HG02798 (cell line): Measurements from ENCODE around the gene CDKN1B.
"Not testable (repeated sequence)": the region's sequence is repeated elsewhere in the genome, so short reads cannot be mapped to it uniquely, and the experiment has no call there.

Experiments
- ATAC-seq: cut with Tn5 transposase; IDR thresholded peaks from one replicate; pipeline ENCODE4 v1.9.1; 2021; ENCODE audit warnings: mild to moderate bottlenecking; ENCODE audit not compliant: unreplicated experiment, poor library complexity

The CDKN1B gene

GRCh38 chr12:12723149-12723680 lies 6.0 kb downstream of the CDKN1B start:
- no peak for ATAC-seq

DNA sequence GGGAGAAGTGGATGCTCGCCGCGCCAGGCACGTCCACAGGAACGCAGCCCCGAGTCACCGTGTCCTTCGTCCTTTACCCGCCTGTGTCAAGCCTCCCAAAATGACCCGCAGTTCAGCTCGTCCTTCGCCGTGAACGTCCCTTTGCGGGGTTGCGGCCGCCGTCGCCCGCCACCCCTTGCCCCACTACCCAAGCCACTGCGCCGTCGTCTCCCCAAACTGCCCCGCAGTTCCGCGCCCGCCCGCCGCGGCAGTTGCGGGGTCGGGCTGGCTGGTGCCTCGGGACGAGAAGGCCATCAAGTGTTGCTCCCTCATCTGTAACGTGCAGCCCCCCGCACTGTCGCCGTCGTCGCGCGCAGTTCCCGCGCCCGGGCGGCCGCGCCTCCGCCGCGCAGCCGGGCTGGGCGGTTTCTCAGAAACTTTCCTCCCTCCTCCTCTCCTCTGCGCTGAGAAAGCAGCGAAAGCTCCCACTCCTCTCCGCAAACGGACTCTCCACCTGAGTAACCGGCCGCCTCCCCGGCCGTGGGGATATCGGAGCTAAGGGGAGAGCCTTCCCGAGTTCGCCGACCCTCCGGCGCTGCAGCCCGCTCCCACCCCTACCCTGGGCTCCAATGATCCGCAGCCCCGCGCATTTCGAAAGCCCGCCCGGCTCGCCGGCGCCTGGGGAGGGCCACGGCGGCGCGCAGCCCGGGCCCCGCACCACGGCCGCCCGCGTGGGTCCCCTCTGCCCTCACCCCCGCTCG lies 6.7 kb downstream of the CDKN1B start:
- ATAC-seq, result no peak

DNA sequence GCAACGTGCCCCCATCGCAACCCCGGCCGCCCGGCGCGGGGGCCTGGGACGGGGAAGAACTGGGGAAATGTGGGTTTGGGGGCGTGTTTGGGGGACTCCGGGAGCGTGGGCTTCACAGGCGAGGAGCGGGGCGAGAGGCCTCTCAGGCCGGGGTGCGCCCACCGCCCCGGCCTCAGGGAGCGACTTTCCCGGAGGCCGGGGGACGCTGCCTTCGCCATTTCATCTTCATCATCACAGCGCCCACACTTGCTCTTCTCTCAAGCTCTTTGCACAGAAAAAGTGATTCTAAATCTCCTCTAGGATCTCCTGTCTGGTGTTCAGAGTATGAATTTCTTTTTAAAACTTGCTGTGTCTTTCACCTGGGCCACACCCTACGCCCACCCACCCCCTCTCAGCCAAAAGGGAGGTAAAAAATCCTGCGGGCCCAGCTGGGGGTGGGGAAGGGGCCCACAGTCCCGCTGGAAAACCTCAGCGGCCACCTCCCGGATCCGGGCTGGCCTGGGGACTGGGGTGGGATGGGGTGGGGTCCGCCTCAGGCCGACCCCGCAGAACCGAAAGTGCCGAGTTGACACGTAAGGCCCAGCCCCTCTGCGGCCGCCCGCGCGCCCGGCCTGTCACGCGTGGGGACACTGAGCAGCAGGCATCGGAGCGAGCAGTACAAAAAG lies 7.4 kb downstream of the CDKN1B start:
- peak; percentile 18 for ATAC-seq

DNA sequence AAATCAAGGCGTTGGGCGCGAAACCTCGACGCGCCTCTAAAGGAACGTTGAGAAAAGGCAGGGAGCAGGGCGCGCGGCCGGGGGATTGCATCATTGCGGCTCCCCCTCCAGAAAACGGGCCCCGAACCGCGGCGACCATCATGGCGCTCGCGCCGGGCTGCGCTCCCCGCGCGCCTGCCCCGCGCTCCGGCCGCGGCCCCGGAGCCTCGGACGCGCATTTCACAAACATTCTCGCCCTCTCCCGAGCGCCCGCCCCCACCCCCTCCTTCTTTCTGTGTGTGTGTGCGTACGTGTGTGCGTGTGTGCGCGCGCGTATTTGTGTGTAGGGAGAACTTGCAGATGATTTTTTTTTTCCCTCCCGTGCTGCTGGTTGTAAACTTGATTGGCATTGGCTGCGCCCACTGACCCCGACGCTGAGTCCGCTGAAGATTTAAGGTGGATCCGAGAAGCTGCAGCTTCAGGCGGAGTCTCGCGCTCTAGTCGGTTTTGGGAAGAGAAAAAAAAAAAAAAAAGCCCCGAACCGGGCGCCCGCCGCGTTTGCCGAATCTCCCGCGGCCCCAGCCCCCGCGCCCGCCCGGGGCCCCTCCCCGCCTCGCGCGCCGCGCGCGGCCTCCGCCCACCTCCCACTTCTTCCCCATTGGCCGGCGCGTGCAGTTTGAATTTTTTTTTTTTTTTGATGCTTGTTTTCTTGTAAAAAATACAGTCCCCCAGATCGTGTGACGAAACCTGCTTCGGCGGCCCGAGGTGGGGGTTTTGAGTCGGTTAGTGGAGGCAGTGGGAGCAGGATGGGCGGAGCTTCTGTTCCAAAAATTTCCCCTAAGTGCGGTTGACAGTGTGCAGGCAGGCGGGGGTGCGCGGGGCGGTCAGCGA lies 8.2 kb downstream of the CDKN1B start:
- peak; percentile 72 for ATAC-seq

DNA sequence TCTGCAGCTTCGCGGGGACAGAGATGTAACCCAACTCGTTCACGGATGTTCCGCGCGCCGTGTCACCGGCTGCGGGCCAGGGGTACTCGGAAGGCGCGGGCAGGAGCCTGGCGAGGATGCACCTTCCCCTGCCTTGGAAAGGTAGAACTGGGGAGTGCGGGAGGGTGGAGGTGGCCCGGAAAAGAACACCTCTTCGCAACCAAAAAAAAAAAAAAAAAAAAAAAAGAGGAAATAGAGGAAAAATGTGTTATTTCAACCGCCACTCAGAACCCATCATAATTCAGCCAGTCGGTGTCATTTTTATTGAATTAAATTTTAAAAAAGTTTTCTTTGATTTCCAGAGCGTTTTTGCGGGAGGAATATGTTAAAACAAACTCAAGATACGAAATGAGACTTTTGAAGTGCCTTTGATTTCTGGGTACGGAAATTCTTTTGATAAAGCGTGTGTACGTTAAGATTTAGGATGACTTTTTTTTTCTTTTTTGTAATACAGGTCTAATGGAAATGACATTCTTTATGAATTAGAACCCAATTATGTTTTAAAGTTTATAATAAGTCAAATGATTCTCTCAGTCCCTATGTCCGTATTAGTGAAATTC lies 8.9 kb downstream of the CDKN1B start:
- no peak for ATAC-seq

DNA sequence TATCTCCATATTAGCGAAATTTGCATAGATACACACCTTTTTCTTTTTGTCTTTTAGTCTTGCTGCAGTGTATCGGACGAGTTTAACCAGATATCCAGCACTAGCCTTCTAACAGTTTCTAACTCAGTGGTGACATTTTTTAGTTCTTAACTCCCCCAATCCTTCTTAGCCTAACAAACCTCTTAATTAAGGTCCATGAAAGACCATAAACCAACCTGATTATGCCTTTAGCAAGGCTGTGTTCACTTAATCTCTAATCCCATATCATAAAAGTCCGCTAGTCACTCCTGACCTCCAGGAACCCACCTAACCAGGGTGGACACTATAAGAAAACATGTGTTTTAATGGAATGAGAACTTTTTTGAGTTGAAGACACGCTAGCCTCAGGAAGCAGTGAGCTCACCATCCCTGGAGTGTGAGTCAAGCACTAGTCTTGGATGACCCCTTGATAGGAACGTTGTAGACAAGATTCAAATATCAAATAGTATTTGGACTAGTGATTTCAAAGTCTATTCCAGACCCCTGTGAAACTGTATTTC lies 9.5 kb downstream of the CDKN1B start:
- ATAC-seq, result no peak

- ATAC-seq, result no peak
Measured at GRCh38 chr12:12731178-12731577, 14.0 kb downstream of the CDKN1B start.

DNA sequence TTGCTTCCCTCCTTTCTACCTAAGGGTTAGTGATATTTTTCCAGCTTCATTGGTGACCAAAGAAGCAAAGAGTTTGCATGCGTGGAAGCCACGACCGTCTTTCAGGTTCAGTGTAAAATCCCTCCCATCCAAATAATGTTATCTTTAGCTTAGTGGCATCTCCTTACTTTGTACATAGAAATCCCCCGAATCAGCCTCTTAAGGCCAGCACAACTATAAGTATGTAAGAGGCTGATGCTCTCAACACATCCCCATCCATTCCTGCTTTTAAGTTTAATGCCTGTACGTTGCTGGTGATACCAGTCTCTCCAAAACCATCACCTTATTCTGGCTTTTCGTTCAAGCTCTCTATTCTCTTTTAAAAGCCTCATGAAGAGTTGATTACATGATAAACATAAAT lies 14.6 kb downstream of the CDKN1B start:
- ATAC-seq, result no peak

GRCh38 chr12:12733118-12733517 lies 15.9 kb downstream of the CDKN1B start:
- ATAC-seq, result no peak

- ATAC-seq, result no peak
Measured at GRCh38 chr12:12734054-12734453, 16.9 kb downstream of the CDKN1B start.

DNA sequence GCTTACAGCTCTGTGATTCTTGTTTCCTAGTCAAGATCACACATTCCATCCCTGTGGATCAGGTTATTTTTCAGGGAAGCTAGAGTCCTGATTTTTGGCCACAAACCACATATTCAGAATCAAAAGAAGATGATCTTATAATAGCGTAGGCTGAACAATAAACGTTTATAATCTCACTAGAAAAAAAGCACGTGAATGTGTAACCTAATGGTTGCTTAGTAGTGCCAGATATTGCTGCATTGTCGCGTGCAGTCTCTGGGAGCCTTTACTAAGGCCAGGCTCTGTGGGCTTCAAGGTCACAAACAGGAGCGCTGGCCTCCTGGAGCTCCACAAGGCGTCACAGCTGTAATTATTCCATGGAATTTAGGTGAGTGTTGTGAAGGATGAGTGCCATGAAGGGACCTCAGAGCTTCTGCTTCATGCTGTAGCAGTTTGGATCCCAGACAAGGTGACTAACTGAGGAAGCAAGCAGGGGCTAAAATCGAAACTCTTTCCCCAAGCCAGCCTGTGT lies 17.4 kb downstream of the CDKN1B start:
- ATAC-seq, result no peak

- no peak for ATAC-seq
Measured at GRCh38 chr12:12735301-12735700, 18.1 kb downstream of the CDKN1B start.

DNA sequence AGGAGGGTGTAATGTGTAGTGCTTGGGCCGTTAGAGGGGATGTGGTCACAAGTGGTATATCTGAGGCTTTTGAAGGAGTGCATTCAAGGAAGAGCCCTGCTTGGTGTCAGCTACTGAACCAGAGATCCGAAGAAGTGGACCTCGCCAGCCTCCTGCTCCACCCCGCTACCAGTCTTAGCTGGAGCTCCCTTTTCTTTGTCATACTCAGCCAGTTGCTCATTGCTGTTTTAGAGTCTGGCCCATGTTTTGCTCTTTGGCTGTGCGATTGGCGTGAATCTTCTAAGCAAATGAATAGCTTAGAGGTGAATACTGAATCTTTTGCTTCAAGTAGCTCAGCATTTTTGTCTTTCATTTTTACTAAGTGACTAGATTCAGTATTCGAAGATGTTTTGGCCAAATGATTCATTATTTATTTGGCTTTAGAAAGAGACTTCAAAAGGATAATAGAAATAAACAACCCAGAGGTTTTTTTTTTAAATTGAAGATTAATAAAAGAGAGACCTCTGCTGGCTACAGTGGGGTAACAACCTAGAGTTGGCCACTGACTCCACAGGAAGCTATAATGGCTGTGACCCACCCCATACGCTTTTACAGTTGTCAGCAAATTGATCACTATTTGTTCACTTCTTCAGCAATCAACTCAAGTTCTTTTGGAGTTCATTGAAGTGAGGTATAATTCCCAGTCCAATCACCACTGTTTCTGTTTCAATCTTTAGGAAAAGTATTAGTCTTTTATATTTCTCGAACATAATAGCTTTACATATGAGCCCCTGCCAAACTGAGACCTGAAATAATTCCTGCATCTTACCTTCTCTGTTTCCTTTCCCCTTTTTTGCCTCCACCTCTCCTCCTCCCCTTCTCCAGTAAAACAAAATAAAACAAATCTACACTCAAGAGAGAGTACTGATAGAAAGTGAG lies 19.9 kb downstream of the CDKN1B start:
- peak; percentile 77 for ATAC-seq

DNA sequence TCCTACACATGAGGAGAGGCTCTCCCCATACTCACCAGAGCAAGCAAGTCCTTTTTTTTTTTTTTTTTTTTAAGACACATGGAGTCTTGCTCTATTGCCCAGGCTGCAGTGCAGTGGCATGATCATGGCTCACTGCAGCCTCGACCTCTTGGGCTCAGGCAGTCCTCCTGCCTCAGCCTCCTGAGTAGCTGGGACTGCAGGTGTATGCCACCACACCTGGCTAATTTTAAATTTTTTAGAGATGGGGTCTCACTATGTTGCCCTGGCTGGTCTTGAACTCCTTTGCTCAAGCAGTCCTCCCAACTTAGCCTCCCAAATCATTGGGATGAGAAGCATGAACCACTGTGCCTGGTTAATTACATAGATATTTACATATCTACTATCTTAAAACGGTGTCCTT lies 21.0 kb downstream of the CDKN1B start:
- ATAC-seq, result not testable (repeated sequence)

GRCh38 chr12:12741660-12742059 lies 24.5 kb downstream of the CDKN1B start:
- no peak for ATAC-seq

DNA sequence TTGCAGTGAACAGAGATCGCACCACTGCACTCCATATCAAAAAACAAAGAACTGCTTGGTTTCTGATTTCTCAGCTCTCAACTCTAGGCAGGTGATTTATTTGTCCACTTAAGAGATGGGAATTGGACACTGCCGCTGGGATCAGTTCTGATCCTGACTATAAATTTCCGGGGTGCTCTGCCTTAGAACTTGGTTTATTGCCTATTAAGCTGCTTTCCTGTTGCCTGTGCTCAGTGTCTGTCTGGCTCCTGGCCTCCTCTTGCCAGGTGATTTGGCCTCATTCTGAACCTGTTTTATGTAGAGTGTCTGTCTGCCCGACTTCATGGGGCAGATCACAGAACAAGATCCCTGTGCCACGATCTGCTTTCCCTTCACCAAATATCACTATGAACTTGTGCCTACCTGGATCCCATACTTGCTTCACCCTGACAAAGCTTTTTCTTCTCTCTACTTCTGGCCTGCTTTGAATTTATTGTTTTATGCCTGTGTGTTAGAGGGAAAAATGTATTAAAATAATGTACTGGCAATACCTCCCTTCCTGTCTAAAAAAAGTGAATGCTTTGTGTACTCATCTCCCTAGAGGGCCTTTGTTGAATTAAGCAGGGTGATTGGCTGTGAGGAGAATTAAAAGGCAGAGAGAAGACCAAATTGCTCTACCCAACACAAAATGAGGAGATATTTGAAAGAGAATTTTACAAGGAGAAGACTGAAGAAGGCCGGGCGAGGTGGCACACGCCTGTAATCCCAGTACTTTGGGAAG lies 27.6 kb downstream of the CDKN1B start:
- no peak for ATAC-seq

DNA sequence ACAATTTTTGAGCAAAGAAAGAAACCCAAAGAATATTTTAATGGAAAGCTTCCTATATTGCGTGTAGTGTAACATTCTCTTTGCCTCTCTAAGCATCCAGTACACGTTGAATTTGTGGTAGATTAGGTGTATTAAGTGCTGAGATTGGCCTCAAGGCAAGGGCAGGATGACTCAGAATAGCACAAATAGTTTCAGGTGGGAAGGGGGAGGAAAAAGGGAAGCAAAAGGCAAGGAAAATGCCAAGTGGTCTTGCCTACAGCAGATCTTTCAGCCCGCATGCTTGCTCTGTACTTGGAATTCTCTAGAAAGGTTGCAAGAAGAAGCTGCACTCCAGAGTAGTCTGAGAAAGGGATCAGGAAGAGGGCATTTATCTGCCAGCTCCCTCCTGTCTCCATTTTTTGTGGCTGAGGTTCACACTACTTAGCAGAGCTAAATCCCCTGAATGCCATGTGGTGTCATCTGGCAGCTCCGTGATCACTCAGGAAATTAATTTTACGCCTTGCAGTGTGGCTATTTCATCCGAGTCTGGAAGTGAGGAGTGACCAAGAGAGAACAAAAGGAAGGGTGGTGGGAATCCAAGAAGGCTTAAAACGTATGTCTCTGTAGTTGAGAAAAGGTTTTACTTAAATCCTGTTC lies 28.5 kb downstream of the CDKN1B start:
- no peak for ATAC-seq

DNA sequence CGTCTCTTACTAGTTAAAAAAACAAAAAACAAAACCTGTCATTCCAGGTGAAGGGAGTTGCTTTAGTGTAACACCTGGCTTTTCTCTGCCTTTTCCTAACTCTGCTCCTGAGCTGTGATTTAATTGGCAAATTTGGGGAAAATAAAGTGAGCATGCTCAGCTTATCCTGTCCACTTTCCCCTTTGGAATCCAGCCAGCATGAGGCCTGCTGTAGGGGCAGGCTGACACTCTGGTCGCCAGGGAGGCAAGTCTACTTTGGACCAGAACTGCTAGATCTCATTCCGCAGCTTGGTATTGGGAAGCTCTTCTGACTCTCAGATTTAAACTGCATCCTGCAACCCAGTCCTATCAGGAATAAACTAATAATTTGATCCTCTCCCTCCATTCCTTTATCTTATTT lies 30.1 kb downstream of the CDKN1B start:
- no peak for ATAC-seq
